ENCODE data around the gene SPATA31D1.

The SPATA31D1 gene

DNA sequence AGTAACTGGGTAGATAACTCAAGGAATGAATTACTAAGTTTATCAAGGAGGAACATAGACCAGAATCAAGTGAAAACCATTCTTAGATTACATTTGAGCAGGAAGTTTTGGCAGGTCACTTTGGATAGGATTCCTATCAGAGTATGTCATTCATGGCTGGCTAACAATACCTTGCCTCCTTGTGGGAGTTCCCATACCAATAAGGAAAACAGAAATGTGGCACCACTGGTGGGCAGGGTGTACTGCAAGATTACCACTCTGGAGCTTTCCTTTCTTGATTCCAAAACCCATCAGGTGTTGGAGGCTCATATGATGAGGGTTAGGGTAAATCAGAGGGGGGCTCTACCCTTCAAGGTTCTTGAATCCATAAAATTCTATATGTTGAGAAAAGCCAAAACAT is 18.6 kb upstream of the SPATA31D1 start:
- Histone ChIP-seq H3K36me3 (no peaks in the 10 kb centered on the region), H3K27me3 (ENCODE audit: insufficient read depth, low read depth, severe bottlenecking) (no peaks in the 10 kb centered on the region), H3K4me3 (ENCODE audit: low read depth, low read length) (no peak overlapping the region), H3K27ac (no peak overlapping the region), H3K9me3 (ENCODE audit: severe bottlenecking) (no peaks in the 10 kb centered on the region)
- DNase-seq, result no peak
- TF ChIP-seq, protein P1, sequence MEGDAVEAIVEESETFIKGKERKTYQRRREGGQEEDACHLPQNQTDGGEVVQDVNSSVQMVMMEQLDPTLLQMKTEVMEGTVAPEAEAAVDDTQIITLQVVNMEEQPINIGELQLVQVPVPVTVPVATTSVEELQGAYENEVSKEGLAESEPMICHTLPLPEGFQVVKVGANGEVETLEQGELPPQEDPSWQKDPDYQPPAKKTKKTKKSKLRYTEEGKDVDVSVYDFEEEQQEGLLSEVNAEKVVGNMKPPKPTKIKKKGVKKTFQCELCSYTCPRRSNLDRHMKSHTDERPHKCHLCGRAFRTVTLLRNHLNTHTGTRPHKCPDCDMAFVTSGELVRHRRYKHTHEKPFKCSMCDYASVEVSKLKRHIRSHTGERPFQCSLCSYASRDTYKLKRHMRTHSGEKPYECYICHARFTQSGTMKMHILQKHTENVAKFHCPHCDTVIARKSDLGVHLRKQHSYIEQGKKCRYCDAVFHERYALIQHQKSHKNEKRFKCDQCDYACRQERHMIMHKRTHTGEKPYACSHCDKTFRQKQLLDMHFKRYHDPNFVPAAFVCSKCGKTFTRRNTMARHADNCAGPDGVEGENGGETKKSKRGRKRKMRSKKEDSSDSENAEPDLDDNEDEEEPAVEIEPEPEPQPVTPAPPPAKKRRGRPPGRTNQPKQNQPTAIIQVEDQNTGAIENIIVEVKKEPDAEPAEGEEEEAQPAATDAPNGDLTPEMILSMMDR (IDR thresholded peaks at IDR 0.05; ENCODE audit: low read depth, low read length), result no peak

DNA sequence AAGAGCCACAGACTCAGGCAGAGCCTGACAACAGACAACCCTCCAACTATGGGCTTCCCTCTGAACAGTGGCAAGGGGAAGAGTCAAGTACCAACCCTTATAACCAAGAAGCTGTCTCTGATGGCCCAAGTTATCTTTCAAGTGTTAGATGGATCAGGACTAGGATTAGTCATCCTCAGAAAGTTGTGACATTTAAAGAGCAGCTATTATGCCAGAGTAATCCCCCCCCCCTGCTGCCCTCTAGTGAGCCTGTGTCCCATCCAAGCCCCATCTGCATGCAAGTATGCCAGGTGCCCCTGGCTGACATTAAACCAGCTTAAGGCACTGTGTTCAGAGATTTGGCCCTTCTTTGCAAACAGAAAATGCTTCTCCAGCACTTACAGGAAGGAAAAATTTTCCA is 16.8 kb upstream of the SPATA31D1 start:
- H3K27ac ChIP-seq, result no peak overlapping the region
- no peaks in the 10 kb centered on the region for H3K9me3 ChIP-seq (ENCODE audit: severe bottlenecking)
- H3K4me3 ChIP-seq (ENCODE audit: low read depth, low read length), result no peak overlapping the region
- DNase-seq, result peak; percentile 44
- H3K36me3 ChIP-seq, result no peaks in the 10 kb centered on the region
- TF ChIP-seq, protein P1 (IDR thresholded peaks at IDR 0.05; ENCODE audit: low read depth, low read length), result no peak
- no peaks in the 10 kb centered on the region for H3K27me3 ChIP-seq (ENCODE audit: insufficient read depth, low read depth, severe bottlenecking)

DNA sequence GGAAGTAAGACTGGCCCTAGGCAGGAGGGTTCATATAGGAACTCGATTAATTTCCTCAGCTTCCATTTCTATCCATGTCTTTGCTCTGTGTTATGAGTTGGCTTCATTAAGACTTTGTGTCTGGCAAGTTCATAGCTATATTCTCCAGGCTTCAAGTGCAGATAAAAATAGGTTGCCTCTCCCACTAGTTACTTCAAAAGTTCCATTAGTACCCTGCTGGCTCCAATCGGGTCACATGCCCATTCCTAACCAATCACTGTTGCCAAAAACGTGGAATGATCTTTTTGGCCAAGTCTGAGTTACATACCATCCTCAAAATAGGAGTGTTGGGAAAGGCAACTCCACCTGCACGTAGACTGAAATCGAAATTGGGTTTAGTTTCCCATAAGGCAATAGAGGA is 13.8 kb upstream of the SPATA31D1 start:
- Histone ChIP-seq H3K36me3 (no peaks in the 10 kb centered on the region), H3K27ac (no peak overlapping the region), H3K9me3 (ENCODE audit: severe bottlenecking) (no peaks in the 10 kb centered on the region), H3K27me3 (ENCODE audit: insufficient read depth, low read depth, severe bottlenecking) (no peaks in the 10 kb centered on the region), H3K4me3 (ENCODE audit: low read depth, low read length) (no peak overlapping the region)
- TF ChIP-seq, protein P1 (IDR thresholded peaks at IDR 0.05; ENCODE audit: low read depth, low read length), result no peak
- DNase-seq, result no peak

DNA sequence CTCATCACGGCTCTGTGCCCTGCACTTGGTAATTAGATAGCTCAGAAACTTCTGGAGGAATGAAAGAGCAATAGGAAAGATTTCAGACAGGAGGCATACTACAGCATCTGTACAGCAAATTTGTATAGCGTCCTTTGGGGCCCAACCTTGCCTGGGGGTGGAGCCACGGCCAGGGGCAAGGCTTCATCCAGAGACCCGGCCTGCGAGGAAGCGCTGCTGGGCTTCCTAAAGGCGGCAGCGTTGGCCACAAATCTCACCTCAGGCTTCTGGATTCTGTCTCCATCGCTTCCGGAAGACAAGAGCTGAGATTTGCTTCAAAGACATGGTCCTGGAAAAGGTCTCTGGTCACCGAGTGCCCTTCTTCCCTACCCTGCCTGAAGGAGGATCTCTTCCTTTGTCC is 12.2 kb upstream of the SPATA31D1 start:
- no peak overlapping the region for H3K27ac ChIP-seq
- no peak for DNase-seq
- H3K4me3 ChIP-seq (ENCODE audit: low read depth, low read length), result no peak overlapping the region
- no peaks in the 10 kb centered on the region for H3K27me3 ChIP-seq (ENCODE audit: insufficient read depth, low read depth, severe bottlenecking)
- H3K9me3 ChIP-seq (ENCODE audit: severe bottlenecking), result no peaks in the 10 kb centered on the region
- TF ChIP-seq, protein P1 (IDR thresholded peaks at IDR 0.05; ENCODE audit: low read depth, low read length), result no peak
- no peaks in the 10 kb centered on the region for H3K36me3 ChIP-seq

DNA sequence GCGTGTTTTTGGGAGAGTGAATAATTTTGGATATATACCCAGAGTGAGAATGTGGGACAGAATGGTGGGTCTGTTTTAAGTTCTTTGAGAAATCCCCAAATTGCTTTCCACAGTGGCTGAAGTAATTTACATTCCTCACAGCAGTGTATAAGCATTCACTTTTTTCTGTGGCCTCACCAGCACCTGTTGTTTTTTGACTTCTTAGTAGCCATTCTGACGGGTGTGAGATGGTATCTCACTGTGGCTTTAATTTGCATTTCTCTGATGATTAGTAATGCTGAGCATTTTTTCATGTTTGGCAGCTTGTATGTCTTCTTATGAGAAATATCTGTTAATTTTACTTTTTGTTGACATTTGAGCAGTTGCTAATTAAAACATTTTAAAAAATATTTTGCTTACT is 9.4 kb upstream of the SPATA31D1 start:
- H3K36me3 ChIP-seq, result no peaks in the 10 kb centered on the region
- no peaks in the 10 kb centered on the region for H3K27me3 ChIP-seq (ENCODE audit: insufficient read depth, low read depth, severe bottlenecking)
- H3K9me3 ChIP-seq (ENCODE audit: severe bottlenecking), result no peaks in the 10 kb centered on the region
- TF ChIP-seq, protein P1 (IDR thresholded peaks at IDR 0.05; ENCODE audit: low read depth, low read length), result no peak
- H3K4me3 ChIP-seq (ENCODE audit: low read depth, low read length), result no peak overlapping the region
- DNase-seq, result no peak
- no peak overlapping the region for H3K27ac ChIP-seq

DNA sequence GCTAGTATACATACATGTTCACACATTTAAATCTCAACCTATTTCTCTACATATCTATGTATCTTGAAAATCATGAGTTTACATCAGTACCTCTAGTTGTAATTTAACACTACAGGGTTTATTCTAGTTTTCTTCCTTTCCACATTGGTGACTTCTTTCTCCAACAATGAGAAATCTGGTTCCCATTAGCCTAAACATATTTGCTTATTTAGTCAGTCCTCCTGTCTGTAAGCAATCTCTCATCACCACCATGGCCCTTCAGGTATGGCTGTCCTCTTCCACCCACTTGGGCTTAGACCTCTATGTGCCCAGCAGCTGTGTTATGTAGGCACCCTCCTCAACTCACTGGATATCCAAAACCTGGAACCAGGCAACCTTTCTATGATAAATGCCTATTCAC is 8.0 kb upstream of the SPATA31D1 start:
- TF ChIP-seq, protein P1 (IDR thresholded peaks at IDR 0.05; ENCODE audit: low read depth, low read length), result no peak
- no peak for DNase-seq
- H3K9me3 ChIP-seq (ENCODE audit: severe bottlenecking), result no peaks in the 10 kb centered on the region
- H3K27ac ChIP-seq, result no peak overlapping the region
- no peaks in the 10 kb centered on the region for H3K36me3 ChIP-seq
- no peak overlapping the region for H3K4me3 ChIP-seq (ENCODE audit: low read depth, low read length)
- H3K27me3 ChIP-seq (ENCODE audit: insufficient read depth, low read depth, severe bottlenecking), result no peaks in the 10 kb centered on the region
